WTC11 (cell line): ENCODE measurements around the gene SDF4. TPM values are rescaled to one million over a fixed set of nuclear protein-coding genes. Genes with fewer than 3 reads are reported as not detected.

Source experiments
- ATAC-seq: fragments of 200-7000 bp; cut with Tn5 transposase; 2 replicates; pipeline ENCODE4 v1.10.0; 2021; ENCODE audit warnings: mild to moderate bottlenecking, moderate library complexity
- CTCF ChIA-PET: fragments of 300-600 bp; sonication (Branson Sonifier 250); formaldehyde crosslinking; loops from one replicate; lab custom pipeline; 2021; ENCODE audit warnings: antibody characterized with exemption; lab: Charles Lee
- POLR2A ChIA-PET: fragments of 350-600 bp; sonication (Branson Sonifier 250); formaldehyde crosslinking; loops from one replicate; lab custom pipeline; 2021; ENCODE audit warnings: antibody characterized with exemption; lab: Charles Lee
- DNase-seq: peaks from one replicate; pipeline ENCODE4 v3.0.0; 2021; ENCODE audit warnings: low spot score
- H3K27ac Mint-ChIP-seq: 2 replicates; pipeline ENCODE4 v1.8.0; 2021; ENCODE audit warnings: mixed read lengths
- H3K27me3 Mint-ChIP-seq: 2 replicates; pipeline ENCODE4 v1.8.0; 2021; ENCODE audit warnings: low read depth, mild to moderate bottlenecking, moderate library complexity, mixed read lengths
- H3K36me3 Mint-ChIP-seq: 2 replicates; pipeline ENCODE4 v1.8.0; 2021; ENCODE audit warnings: mixed read lengths
- H3K4me1 Mint-ChIP-seq: 2 replicates; pipeline ENCODE4 v1.8.0; 2022; ENCODE audit warnings: mixed read lengths
- H3K4me3 Mint-ChIP-seq: 2 replicates; pipeline ENCODE4 v1.8.0; 2021; ENCODE audit warnings: mild to moderate bottlenecking, moderate library complexity, mixed read lengths
- H3K9me3 Mint-ChIP-seq: 2 replicates; pipeline ENCODE4 v1.8.0; 2021; ENCODE audit warnings: mixed read lengths
- ATF1 ChIP-seq: sonication (generic); formaldehyde crosslinking; IDR thresholded peaks from 2 replicates; pipeline ENCODE4 v1.8.1; 2023; ENCODE audit warnings: mild to moderate bottlenecking, moderate library complexity, missing genetic modification reagents
- CREB1 ChIP-seq: sonication (generic); formaldehyde crosslinking; IDR thresholded peaks from 2 replicates; pipeline ENCODE4 v1.8.0; 2023; ENCODE audit warnings: mild to moderate bottlenecking, missing genetic modification reagents
- EMX1 ChIP-seq: fragments of 250-450 bp; sonication (Bioruptor Pico); IDR thresholded peaks from 2 replicates; pipeline ENCODE4 v1.8.0; 2021; ENCODE audit warnings: mild to moderate bottlenecking
- ERG ChIP-seq: fragments of 250-450 bp; sonication (Bioruptor Pico); IDR thresholded peaks from 2 replicates; pipeline ENCODE4 v1.8.0; 2021; ENCODE audit warnings: mild to moderate bottlenecking
- FOXJ3 ChIP-seq: sonication (generic); formaldehyde crosslinking; IDR thresholded peaks from 2 replicates; pipeline ENCODE4 v1.9.0; 2021; ENCODE audit warnings: missing genetic modification reagents, mild to moderate bottlenecking, borderline replicate concordance
- HMGA2 ChIP-seq: fragments of 250-450 bp; sonication (Bioruptor Pico); IDR thresholded peaks from 2 replicates; pipeline ENCODE4 v1.4.0; 2021; ENCODE audit warnings: mild to moderate bottlenecking, moderate library complexity
- JAZF1 ChIP-seq: fragments of 250-450 bp; sonication (Bioruptor Pico); IDR thresholded peaks from 2 replicates; pipeline ENCODE4 v1.9.0; 2021; ENCODE audit warnings: moderate library complexity, mild to moderate bottlenecking, inconsistent platforms
- NFATC4 ChIP-seq: fragments of 250-450 bp; sonication (Bioruptor Pico); IDR thresholded peaks from 2 replicates; pipeline ENCODE4 v1.9.0; 2021; ENCODE audit warnings: mild to moderate bottlenecking
- NFE2L1 ChIP-seq: sonication (generic); formaldehyde crosslinking; IDR thresholded peaks from 2 replicates; pipeline ENCODE4 v1.8.1; 2023; ENCODE audit warnings: missing genetic modification reagents
- NR2C2 ChIP-seq: sonication (generic); formaldehyde crosslinking; IDR thresholded peaks from 2 replicates; pipeline ENCODE4 v1.8.0; 2022; ENCODE audit warnings: mild to moderate bottlenecking, missing genetic modification reagents
- PRRX2 ChIP-seq: fragments of 250-450 bp; sonication (Bioruptor Pico); IDR thresholded peaks from 2 replicates; pipeline ENCODE4 v1.8.0; 2021; ENCODE audit warnings: mild to moderate bottlenecking
- SMAD3 ChIP-seq: sonication (generic); formaldehyde crosslinking; IDR thresholded peaks from 2 replicates; pipeline ENCODE4 v1.8.0; 2022; ENCODE audit warnings: missing genetic modification reagents, mild to moderate bottlenecking, borderline replicate concordance
- TEAD4 ChIP-seq: sonication (generic); formaldehyde crosslinking; IDR thresholded peaks from 2 replicates; pipeline ENCODE4 v1.8.0; 2022; ENCODE audit warnings: mild to moderate bottlenecking, missing genetic modification reagents
- ZNF219 ChIP-seq: sonication (generic); formaldehyde crosslinking; IDR thresholded peaks from 2 replicates; pipeline ENCODE4 v1.8.0; 2023; ENCODE audit warnings: missing genetic modification reagents, mild to moderate bottlenecking, borderline replicate concordance
- ZNF396 ChIP-seq: fragments of 250-450 bp; sonication (Bioruptor Pico); IDR thresholded peaks from 2 replicates; pipeline ENCODE4 v1.8.0; 2021; ENCODE audit warnings: mild to moderate bottlenecking, moderate library complexity, borderline replicate concordance
- total RNA-seq: library from RNA; stranded (reverse); gene quantifications from 3 replicates; pipeline ENCODE4 v1.2.3, GENCODE V29; 2021
- TF ChIP-seq, protein P1 (sequence below): sonication (generic); formaldehyde crosslinking; IDR thresholded peaks from 2 replicates; pipeline ENCODE4 v1.8.1; 2023; ENCODE audit warnings: mild to moderate bottlenecking, missing genetic modification reagents, moderate library complexity
- TF ChIP-seq, protein P2 (sequence below): sonication (generic); formaldehyde crosslinking; IDR thresholded peaks from 2 replicates; pipeline ENCODE4 v1.8.0; 2022; ENCODE audit warnings: missing genetic modification reagents
- TF ChIP-seq, protein P3 (sequence below): sonication (generic); formaldehyde crosslinking; IDR thresholded peaks from 2 replicates; pipeline ENCODE4 v1.8.0; 2023; ENCODE audit warnings: mild to moderate bottlenecking, missing genetic modification reagents
- TF ChIP-seq, protein P4 (sequence below): sonication (generic); formaldehyde crosslinking; IDR thresholded peaks from 2 replicates; pipeline ENCODE4 v1.8.0; 2022; ENCODE audit warnings: mild to moderate bottlenecking, missing genetic modification reagents

Gene SDF4
- total RNA-seq, 1 experiment from 2014 or later = 101 TPM

DNA sequence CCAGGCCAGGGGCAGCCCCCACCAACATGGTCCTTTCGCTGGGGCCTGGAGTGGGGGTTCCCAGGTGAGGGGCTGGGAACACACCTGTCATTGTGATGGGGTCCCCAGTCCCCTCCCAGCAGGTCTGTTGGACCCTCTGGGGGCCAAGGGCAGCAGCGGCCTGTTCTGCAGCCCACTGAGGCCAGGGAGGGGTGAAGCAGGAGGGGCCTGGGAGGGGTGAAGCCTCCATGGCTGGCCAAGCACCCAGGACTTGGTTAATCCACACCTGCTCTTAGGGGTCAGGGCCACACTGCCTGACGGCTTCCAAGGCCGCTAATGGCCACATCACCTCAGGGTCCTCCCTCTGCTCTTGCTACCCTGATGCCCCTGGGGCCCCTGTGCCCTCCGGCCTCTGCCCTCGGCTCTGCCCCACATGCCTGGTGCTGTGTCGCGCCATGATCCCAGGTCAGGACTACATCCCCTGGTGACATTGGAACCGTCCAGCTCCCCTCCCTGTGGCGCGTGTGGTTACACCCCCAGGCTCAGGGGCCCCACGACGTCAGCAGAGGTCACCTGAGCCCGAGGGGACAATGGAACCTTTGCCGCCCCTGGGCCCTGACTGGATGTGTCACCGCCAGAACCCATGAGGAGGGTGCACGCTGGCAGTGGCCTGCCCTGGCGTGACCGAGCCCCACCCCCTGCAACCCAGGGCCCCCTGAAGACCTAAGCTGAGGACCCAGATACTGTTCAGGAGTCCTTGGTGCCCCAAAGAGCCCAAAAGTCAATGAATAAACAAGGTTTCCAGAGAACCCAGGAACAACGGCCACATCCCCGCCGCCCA is 32.5 kb downstream of the SDF4 start:
- Mint-ChIP-seq H3K4me1 (peaks cover 3% of the 10 kb centered on the region; the same call in 1 of the 2 replicates), H3K27me3 (peaks cover 16% of the 10 kb centered on the region), H3K4me3 (no peak overlapping the region), H3K9me3 (peaks cover 10% of the 10 kb centered on the region), H3K36me3 (peaks cover 9% of the 10 kb centered on the region), H3K27ac (no peak overlapping the region)
- ATAC-seq = no peak
- no peak for DNase-seq
- ChIA-PET POLR2A (interaction anchor here (0.6 kb wide), 1 partner anchor 25 kb away, joined by 3 read pairs; no protein-coding TSS in a partner anchor), CTCF (interaction anchor here (1.1 to 1.3 kb wide), 2 partner anchors 77 to 166 kb away, joined by 4 read pairs; no protein-coding TSS in a partner anchor)
- TF ChIP-seq PRRX2 (CRISPR knock-in tag) = no peak
- TF ChIP-seq, protein P1, sequence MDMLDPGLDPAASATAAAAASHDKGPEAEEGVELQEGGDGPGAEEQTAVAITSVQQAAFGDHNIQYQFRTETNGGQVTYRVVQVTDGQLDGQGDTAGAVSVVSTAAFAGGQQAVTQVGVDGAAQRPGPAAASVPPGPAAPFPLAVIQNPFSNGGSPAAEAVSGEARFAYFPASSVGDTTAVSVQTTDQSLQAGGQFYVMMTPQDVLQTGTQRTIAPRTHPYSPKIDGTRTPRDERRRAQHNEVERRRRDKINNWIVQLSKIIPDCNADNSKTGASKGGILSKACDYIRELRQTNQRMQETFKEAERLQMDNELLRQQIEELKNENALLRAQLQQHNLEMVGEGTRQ (CRISPR knock-in tag) = no peak
- no peak for TF ChIP-seq SMAD3 (CRISPR knock-in tag)
- TF ChIP-seq EMX1 (CRISPR knock-in tag) = no peak
- TF ChIP-seq, protein P2, sequence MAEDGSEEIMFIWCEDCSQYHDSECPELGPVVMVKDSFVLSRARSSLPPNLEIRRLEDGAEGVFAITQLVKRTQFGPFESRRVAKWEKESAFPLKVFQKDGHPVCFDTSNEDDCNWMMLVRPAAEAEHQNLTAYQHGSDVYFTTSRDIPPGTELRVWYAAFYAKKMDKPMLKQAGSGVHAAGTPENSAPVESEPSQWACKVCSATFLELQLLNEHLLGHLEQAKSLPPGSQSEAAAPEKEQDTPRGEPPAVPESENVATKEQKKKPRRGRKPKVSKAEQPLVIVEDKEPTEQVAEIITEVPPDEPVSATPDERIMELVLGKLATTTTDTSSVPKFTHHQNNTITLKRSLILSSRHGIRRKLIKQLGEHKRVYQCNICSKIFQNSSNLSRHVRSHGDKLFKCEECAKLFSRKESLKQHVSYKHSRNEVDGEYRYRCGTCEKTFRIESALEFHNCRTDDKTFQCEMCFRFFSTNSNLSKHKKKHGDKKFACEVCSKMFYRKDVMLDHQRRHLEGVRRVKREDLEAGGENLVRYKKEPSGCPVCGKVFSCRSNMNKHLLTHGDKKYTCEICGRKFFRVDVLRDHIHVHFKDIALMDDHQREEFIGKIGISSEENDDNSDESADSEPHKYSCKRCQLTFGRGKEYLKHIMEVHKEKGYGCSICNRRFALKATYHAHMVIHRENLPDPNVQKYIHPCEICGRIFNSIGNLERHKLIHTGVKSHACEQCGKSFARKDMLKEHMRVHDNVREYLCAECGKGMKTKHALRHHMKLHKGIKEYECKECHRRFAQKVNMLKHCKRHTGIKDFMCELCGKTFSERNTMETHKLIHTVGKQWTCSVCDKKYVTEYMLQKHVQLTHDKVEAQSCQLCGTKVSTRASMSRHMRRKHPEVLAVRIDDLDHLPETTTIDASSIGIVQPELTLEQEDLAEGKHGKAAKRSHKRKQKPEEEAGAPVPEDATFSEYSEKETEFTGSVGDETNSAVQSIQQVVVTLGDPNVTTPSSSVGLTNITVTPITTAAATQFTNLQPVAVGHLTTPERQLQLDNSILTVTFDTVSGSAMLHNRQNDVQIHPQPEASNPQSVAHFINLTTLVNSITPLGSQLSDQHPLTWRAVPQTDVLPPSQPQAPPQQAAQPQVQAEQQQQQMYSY (CRISPR knock-in tag) = no peak
- TF ChIP-seq HMGA2 (CRISPR knock-in tag) = no peak
- TF ChIP-seq NFATC4 (CRISPR knock-in tag) = no peak
- no peak for TF ChIP-seq ATF1 (CRISPR knock-in tag)
- TF ChIP-seq JAZF1 (CRISPR knock-in tag) = no peak
- TF ChIP-seq, protein P3, sequence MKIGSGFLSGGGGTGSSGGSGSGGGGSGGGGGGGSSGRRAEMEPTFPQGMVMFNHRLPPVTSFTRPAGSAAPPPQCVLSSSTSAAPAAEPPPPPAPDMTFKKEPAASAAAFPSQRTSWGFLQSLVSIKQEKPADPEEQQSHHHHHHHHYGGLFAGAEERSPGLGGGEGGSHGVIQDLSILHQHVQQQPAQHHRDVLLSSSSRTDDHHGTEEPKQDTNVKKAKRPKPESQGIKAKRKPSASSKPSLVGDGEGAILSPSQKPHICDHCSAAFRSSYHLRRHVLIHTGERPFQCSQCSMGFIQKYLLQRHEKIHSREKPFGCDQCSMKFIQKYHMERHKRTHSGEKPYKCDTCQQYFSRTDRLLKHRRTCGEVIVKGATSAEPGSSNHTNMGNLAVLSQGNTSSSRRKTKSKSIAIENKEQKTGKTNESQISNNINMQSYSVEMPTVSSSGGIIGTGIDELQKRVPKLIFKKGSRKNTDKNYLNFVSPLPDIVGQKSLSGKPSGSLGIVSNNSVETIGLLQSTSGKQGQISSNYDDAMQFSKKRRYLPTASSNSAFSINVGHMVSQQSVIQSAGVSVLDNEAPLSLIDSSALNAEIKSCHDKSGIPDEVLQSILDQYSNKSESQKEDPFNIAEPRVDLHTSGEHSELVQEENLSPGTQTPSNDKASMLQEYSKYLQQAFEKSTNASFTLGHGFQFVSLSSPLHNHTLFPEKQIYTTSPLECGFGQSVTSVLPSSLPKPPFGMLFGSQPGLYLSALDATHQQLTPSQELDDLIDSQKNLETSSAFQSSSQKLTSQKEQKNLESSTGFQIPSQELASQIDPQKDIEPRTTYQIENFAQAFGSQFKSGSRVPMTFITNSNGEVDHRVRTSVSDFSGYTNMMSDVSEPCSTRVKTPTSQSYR (CRISPR knock-in tag) = no peak
- no peak for TF ChIP-seq ERG (CRISPR knock-in tag)
- no peak for TF ChIP-seq TEAD4 (CRISPR knock-in tag)
- no peak for TF ChIP-seq FOXJ3
- no peak for TF ChIP-seq NR2C2 (CRISPR knock-in tag)
- TF ChIP-seq ZNF396 (CRISPR knock-in tag) = no peak
- no peak for TF ChIP-seq CREB1 (CRISPR knock-in tag)
- TF ChIP-seq, protein P4, sequence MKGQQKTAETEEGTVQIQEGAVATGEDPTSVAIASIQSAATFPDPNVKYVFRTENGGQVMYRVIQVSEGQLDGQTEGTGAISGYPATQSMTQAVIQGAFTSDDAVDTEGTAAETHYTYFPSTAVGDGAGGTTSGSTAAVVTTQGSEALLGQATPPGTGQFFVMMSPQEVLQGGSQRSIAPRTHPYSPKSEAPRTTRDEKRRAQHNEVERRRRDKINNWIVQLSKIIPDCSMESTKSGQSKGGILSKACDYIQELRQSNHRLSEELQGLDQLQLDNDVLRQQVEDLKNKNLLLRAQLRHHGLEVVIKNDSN (CRISPR knock-in tag) = no peak
- TF ChIP-seq ZNF219 = no peak
- no peak for TF ChIP-seq NFE2L1 (CRISPR knock-in tag)
- TF ChIP-seq, all 79 proteins: peak for 0
